EH (cell line): Measurements from ENCODE around the gene C2CD4C.
"Not testable (repeated sequence)": the region's sequence is repeated elsewhere in the genome, so short reads cannot be mapped to it uniquely, and the experiment has no call there.

Source experiments
- DNase-seq: peaks from one replicate; pipeline ENCODE4 v3.0.0-alpha.2; 2015; ENCODE audit warnings: low read depth

The C2CD4C gene

GRCh38 chr19:380618-381219, 28.2 kb downstream of the C2CD4C start:
- not testable (repeated sequence) for DNase-seq

GRCh38 chr19:379796-380195, 29.2 kb downstream of the C2CD4C start:
- DNase-seq: no peak

- no peak for DNase-seq
These were observed 30.2 kb downstream of the C2CD4C start for GRCh38 chr19:378706-379105.

GRCh38 chr19:377801-378581, 31.0 kb downstream of the C2CD4C start:
- no peak for DNase-seq

GRCh38 chr19:376111-376470, 32.9 kb downstream of the C2CD4C start:
- DNase-seq: no peak

- no peak for DNase-seq
These were observed 33.4 kb downstream of the C2CD4C start for GRCh38 chr19:375395-376110.

- DNase-seq: no peak
These were observed 34.1 kb downstream of the C2CD4C start for GRCh38 chr19:374886-375235.

GRCh38 chr19:374183-374885, 34.6 kb downstream of the C2CD4C start:
- no peak for DNase-seq

GRCh38 chr19:373391-374182, 35.4 kb downstream of the C2CD4C start:
- DNase-seq: no peak

- peak; percentile 67 for DNase-seq
These were observed 36.5 kb downstream of the C2CD4C start for GRCh38 chr19:372306-372890.

- peak; percentile 5 for DNase-seq
These were observed 37.3 kb downstream of the C2CD4C start for GRCh38 chr19:371501-372168.

GRCh38 chr19:370641-371330, 38.2 kb downstream of the C2CD4C start:
- no peak for DNase-seq

- DNase-seq: no peak
These were observed 39.1 kb downstream of the C2CD4C start for GRCh38 chr19:369876-370275.

- DNase-seq: no peak
These were observed 39.7 kb downstream of the C2CD4C start for GRCh38 chr19:369256-369655.

GRCh38 chr19:368630-369024, 40.3 kb downstream of the C2CD4C start:
- DNase-seq: no peak

GRCh38 chr19:367963-368629, 40.9 kb downstream of the C2CD4C start:
- DNase-seq: no peak

GRCh38 chr19:367561-367960, 41.4 kb downstream of the C2CD4C start:
- no peak for DNase-seq

- DNase-seq: no peak
These were observed 42.0 kb downstream of the C2CD4C start for GRCh38 chr19:366951-367350.

- no peak for DNase-seq
These were observed 42.7 kb downstream of the C2CD4C start for GRCh38 chr19:366205-366783.
